UCSD-AML1 (cell line): ENCODE results near the gene GRIN3B.
"Not testable (repeated sequence)": the region's sequence is repeated elsewhere in the genome, so short reads cannot be mapped to it uniquely, and the experiment has no call there.

Source experiments
- DNase-seq: peaks from one replicate; lab custom pipeline; 2025; ENCODE audit not compliant: unreplicated experiment; lab: John Stamatoyannopoulos, UW

The GRIN3B gene

DNA sequence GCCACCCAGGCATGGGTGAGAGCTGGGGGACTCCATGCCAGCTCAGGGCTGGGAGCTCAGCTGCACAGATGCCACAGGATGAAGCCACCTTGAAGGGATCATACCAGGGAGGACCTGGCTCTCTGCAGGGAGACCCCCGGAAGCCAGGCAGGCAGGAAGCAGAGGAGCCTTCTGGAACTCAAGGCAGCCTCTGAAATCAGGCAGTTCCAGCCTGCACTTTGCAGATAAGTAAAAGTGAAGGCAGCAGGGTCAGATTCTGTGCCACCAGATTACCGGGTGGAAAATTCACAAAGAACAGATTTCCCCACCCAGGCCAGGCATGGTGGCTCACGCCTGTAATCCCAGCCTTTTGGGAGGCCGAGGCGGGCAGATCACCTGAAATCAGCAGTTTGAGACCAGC is 18.2 kb downstream of the GRIN3B start:
- DNase-seq, result peak; percentile 19

DNA sequence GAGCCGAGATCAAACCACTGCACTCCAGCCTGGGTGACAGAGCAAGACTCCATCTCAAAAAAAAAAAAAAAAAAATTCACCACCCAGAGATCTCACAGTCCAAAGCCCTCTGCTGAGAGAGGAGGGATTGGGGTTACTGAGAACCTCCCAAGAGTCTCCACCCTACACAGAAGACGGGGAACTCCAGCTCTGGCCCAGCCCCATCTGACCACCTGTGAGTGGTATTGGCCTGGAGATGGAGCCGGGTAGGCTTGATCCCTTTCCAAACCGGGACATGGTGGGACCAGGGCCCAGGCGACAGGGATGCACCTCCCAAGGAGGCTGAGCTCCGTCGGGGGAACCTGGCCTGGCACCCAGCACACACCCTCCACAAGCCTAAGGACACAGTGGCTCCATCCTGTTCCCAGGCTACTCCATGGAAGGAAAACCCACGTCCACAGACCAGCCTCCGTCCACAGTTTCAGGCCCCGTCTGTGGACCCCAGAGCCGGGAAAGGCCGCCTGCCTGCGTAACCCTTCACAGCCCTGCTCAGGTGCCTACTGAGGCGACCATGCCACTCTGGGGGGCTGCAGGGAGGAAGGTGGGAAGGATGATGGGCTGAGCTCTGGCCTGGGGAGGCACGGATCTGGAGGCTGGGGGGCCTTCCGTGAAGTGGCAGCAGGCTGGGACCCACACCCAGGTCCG is 18.9 kb downstream of the GRIN3B start:
- no peak for DNase-seq

DNA sequence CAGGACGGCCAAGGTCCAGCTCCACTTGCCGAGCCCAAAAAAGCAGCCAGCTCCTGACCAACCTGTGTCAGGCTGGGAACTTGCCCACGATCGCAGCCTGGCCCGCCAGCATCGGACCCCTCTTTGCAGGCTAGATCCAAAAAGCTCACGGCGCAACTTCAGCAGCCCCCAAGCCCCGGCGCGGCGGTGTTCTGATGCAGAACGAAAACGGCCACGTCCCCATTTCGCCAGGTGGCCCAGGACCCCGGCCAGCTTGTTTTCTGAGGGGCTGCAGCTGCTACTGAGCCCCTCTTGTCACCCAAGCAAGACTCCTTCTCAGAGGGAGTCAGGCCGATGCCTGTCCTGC is 19.4 kb downstream of the GRIN3B start:
- DNase-seq, result no peak

DNA sequence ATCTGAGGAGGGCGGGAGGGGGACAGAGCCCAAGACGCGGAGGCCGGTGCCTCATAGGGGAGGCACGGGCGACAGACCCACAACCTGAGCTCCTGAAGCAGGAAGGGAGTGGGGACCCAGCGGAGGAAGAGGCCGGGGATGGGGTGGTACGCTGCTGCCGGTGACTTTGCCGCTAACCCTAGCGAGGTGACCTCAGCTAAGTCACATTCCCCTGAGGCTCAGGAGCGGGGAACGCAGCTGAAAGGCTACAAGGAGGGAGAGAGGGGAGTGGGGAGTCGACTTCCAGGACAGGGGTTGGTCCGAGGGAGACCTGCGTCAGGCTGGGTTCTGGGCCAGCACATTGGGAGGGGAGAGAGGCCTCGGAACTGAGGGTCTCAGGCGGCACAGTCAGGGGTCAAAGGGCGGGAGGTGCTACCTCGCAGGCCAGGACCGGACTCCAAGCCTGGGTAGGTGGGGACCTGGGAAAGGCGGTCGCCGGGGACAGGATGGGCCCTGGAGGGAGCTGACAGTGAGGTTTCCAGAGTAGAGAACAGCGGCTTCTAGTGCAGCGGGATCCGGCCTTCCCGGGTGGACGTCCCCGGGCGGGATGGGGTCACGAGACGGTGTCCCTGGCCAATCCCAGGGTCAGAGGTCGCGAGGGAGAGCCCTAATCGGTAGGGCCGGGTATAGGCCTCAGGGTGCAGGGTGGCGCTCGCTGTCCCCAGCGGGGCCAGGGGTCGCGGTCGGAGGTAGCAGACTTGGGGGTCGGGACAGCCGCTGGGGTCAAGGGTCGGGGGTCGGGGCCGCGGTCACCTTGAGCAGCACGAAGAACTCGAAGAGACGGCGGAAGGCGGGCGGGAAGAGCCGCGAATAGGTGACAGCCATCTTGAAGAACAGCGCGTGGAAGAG is 20.0 kb downstream of the GRIN3B start:
- DNase-seq, result no peak

DNA sequence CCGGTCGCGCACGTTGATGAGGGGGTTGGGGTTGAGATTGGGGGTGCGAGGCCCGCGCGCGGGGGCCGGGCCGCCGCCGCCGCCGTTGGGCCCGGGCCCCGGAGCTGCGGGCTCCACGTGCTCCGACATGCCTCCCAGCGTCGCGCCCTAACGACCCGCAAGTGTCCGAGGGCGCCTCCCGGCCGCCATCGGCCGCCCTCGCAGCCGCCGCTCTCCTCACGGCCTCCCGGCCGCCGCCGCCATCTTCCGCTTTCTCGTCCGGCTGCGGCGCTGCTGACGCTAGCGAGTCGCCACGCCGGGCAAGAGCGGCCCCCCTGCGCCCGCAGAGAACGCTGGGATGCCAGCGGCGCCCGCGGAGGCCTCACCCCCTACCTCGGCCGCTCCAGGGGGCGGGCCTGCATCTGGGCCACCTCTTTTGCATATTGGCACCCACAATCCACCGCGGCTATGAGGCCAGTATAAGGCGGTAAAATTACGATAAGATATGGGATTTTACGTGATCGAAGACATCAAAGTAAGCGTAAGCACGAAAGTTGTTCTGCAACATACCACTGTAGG is 20.7 kb downstream of the GRIN3B start, which contains the start of gene TMEM259:
Gene TMEM259, minus strand, starts transcription at position 256 of the 558 bp plus-strand sequence. Its CDS starts 127 bp downstream, at position 129.
- peak; percentile 96 for DNase-seq

DNA sequence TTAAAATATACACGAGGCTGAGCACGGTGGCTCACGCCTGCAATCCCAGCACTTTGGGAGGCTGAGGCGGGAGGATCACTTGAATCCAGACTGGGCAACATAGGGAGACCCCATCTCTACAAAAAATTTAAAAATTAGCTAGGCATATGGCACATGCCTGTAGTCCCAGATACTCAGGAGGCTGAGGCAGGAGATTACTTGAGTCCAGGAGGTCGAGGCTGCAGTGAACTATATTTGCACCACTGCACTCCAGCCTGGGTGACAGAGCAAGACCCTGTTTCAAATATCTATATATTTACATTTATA is 23.6 kb downstream of the GRIN3B start:
- DNase-seq, result not testable (repeated sequence)

DNA sequence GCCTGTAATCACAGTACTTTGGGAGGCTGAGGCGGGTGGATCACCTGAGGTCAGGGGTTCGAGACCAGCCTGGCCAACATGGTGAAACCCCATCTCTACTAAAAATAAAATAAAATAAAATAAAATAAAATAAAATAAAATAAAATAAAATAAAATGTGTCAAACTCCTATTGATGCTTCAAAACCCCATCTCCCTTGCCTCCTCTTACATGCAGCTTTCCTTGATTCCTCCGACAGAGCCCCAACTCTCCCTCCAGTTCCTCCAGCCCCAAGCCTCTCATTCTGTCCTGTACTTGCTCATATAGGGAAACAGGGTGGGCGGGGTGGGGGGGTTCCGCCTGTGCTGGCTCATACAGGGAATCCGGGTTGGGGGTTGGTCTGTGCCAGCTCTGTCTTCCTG is 24.9 kb downstream of the GRIN3B start:
- DNase-seq, result not testable (repeated sequence)

DNA sequence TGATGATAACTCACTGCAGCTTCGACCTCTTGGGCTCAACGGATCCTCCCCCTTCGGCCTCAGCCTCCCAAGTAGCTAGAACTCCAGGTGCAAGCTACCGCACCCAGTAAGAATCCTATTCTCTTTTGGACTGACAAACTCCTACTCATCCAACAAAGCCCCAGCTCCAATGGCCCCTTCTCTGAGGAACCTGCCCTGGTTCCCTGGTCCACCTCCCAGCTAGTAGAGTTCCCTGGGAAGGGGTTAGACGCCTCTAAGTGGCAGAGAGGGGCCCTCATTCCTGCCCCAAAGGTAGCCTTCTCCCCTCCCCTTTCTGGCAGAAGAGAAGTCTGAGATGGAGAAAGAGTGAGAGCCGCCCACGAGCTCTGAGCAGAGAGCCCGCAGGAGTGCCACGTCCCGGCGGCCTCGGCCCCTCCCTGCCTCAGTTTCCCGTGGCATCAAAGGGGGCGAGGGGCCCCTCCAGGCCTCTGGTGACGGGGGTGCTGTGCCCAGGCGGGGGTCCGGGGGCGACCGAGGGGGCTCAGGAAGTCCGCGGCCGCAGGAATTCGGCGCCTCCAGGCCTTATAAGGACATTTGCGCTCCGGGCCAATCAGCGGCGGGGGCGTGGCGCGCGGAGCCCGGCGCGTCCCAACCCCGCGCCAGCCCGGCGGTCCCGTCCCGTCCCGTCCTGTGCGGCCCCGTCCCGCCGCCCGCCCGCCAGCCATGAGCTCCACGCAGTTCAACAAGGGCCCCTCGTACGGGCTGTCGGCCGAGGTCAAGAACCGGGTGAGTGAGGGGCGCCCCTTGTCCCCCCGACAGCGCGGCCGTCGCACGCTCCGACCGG is 26.0 kb downstream of the GRIN3B start, which contains the start of gene CNN2:
Gene CNN2, plus strand, starts transcription at position 649 of the 823 bp plus-strand sequence. Its CDS starts 54 bp downstream, at position 703.
- DNase-seq, result peak; percentile 82

DNA sequence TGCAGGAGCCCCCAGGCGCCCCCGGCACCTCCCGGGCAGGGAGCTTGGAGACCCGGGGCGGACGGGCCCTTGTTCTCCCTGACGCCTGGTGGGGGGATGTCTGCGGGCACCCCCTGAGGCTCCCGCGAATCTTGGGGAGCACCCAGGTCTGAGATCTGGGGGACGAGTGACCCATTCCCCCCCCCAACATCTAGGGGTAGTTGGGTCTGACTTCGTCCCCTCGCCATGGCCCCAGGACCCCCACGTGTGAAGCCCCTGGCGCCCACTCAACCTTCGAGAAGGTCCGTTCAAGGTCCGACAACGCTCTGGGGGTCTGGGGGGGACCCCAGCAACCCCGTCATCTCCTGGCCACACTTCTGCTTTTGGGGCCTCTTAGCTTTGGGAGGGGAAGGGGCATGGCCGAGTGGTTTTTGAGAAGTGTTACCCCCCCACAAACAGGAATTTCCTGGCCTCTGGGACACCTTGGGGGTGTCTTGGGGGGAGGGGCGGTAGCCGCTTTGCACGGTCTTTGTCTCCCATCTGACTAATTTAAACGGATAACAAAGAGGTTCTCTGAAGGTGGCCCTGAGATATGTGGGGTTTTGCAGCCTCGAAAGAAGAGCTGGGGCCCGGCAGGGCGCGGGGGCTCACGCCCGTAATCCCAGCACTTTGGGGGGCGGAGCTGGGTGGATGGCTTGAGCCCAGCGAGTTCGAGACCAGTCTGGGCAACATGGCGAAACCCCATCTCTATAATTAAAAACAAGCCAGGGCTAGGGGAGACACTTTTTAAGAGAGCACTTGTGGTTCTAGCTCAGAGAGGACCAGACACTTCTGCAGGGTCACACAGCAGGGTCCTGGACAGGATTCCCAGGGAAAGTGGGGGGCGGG is 26.8 kb downstream of the GRIN3B start:
- peak; percentile 38 for DNase-seq

DNA sequence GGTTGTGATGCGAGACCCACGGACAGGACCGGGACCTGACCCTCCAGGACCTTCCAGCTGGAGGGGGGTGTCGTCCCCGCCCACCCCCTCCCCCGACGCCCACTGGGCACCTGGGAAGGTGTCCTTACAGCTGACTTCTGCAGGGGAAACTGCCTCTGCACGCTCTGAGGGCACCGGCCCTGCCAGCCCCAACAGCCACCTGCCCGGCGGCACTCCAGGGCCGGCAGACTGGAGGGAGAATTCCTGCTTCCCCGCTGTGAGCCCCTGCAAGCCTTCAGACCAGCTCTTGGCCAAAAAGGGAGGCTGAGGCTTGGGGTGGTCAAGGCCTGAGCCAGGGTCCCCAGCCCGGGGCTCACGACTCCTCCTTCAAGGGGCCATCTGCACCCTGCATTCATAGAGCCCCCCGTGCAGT is 27.4 kb downstream of the GRIN3B start:
- no peak for DNase-seq

DNA sequence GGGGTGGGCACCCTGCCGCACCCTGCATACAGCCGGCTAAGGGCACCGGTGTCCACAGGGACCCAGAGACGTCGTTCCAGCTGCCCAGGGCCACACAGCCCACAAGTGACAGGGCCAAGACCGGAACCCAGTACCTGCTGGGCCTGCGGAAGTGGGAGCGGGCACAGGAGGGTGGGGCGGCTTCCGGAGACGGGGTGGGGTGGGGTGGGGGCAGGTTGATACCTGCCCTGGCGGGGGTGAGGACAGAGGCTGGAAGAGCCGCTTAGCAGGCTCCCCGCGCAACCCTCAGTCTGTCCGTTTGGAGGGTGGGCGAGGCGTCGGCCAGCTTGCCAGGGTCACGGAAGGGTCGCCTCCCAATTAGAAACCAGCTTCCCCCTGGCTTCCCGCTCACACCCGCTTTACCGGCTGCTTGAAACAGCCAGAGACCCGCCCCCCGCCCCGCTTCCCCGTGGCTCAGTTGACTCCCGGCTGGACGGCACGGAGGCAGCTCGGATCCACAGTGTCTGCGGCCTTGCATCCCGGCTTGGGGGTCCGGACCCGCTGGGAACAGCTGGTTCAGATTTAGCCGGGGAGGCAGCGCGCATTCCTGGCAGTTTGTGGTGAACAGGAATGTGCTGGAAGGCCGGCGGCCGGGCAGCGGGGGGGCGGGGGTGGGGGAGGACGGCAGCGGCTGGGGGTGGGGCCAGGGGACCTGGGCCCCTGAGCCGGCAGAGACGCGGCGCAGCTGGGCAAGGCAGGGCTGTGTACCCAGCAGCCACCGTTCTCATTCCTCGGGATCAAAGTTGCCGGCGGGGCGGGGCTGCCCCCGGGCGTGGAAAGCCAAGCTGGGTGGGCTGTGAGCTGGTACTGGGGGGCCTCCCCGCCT is 28.1 kb downstream of the GRIN3B start:
- DNase-seq, result peak; percentile 38

DNA sequence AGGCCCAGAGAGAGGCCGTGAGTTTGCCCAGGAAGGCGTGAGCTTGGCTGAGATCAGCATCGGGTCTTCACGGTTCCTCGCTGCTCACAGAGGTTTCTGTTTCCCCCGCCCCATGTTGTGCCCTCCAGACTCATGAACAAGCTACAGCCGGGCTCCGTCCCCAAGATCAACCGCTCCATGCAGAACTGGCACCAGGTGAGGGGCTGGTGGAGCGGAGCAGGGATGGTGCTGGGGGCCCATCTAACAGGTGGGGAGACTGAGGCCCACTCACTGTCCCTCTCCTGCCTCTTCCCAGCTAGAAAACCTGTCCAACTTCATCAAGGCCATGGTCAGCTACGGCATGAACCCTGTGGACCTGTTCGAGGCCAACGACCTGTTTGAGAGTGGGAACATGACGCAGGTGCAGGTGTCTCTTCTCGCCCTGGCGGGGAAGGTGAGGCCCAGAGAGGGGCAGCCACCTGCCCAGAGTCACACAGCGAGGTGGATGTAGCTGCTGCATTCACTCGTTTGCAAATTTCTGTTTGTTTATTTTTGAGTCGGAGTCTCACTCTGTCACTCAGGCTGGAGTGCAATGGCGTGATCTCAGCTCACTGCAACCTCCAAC is 32.1 kb downstream of the GRIN3B start:
- no peak for DNase-seq

DNA sequence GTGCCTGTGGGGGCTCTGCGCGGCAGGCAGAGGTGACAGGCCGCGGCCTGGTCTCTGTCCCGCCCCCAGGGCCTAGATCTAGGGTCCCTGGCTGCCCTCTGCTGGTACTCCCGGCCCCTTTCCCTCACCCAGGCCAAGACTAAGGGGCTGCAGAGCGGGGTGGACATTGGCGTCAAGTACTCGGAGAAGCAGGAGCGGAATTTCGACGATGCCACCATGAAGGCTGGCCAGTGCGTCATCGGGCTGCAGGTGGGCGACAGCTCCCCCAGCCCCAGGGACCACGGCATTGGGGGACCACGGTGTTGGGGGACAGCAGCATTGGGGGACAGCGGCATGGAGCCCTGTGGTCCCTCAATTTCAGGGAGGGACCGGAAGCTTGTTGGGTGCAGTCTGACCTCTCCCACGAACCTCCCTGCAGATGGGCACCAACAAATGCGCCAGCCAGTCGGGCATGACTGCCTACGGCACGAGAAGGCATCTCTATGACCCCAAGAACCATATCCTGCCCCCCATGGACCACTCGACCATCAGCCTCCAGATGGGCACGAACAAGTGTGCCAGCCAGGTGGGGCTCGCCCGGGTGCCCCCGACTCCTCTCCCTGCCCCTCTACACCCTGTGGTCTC is 35.9 kb downstream of the GRIN3B start:
- DNase-seq, result peak; percentile 23

DNA sequence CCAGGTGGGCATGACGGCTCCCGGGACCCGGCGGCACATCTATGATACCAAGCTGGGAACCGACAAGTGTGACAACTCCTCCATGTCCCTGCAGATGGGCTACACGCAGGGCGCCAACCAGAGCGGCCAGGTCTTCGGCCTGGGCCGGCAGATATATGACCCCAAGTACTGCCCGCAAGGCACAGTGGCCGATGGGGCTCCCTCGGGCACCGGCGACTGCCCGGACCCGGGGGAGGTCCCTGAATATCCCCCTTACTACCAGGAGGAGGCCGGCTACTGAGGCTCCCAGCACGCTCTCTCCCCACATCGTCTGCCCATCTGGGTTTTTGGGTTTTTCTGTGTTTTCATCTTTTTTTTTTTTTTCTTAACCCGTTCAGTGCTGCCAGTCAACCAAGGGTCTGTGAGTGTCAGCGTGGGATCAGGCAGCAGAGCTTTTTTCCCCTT is 37.4 kb downstream of the GRIN3B start:
- no peak for DNase-seq

DNA sequence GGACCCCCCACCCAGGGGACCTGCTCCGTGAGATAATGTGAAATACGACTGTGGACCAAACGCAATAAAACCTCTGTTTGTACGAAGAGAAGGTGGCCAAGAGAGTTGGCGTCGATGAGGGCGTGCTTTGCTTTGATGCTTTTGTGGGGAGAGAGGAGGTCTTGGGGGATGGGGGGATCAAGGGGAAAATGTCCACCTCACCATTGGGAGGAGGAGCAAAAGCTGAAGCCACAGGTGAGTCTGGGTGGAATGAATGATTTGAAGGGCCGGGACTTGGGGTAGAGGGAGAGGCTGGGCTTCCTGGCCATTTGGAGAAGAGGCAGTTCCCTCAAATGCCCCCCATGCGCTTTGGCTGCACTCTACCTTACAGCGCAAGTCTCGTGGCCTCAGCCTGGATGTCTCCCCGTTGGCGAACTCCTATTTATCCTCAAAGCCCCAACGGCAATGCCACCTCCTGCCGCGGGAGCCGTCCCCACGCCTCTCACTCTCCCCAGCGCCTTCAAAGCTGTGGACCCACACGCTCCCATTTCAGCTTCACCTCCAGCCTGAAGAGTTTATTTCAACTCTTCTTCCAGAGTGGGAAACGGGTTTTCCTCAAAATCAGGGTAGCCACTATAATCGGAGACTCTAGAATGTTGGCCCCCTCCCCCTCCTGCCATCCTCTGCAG is 38.9 kb downstream of the GRIN3B start:
- no peak for DNase-seq

DNA sequence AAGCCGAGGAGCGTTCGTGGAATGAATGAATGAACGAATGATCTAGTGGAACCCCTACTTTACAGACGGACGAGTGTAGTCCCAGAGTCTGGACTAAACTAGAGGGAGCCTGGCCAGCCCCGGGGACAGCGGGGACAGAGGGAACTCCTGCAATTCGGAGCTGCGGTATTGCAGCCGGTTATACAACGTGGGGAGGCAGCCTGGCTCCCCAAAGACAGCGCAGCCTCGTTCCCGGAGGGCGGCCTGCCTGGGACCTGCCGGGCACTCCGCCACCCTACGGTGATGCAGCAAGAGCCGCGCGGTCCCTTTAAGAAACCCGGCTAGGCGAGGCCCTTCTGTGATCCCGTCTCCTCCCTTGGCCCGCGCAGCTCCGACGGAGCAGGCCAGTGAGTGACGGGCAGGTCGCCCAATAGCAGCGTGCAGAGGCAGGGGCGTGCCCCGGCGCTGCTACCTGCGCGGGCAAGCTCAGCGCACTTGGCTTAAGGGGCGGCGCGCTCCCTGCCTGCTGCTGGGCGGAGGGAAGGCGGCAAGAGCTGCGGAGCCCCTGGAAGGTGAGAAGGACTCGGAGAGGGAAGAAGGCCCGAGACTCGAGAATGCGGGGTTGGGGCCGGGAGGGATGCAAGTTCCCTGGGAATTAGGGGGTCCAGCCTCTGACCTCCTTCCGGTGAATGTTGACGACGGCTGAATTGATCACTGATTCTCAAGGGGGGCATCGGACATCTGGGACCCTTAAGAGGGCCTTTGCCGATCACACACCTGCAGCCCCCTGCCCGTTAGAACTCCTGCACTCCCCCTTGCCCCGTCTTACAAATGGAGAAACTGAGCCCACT is 39.6 kb downstream of the GRIN3B start, which contains the start of gene ABCA7:
Gene ABCA7, plus strand, starts transcription at position 462 of the 830 bp plus-strand sequence. CDS start 1,255 bp downstream, outside the sequence.
- peak; percentile 97 for DNase-seq
